Psoas muscle (tissue), 8 donors: Measurements from ENCODE around the gene PTPRM. TPM values are rescaled to one million over a fixed set of nuclear protein-coding genes. Genes with fewer than 3 reads are reported as not detected.

Experiments used
- ATAC-seq, 4 donors: fragments of 200-7000 bp; cut with Tn5 transposase; one replicate each; pipeline ENCODE4 v1.9.1; 2020; ENCODE audit warnings: moderate library complexity in 3 of 4, mild to moderate bottlenecking in 2 of 4
- DNase-seq, 2 donors: peaks; one replicate each; pipeline ENCODE4 v3.0.0-alpha.2; 2020
- H3K27ac ChIP-seq: fragments of 200-600 bp; one replicate; pipeline ENCODE4 v1.8.0; 2022
- H3K27me3 ChIP-seq, 3 donors: fragments of 200-600 bp in 1 of 3; one replicate each; pipeline versions ENCODE4 v1.6.1 to v1.8.0; 2013 to 2022; ENCODE audit warnings: low read length in 2 of 3, mild to moderate bottlenecking in 2 of 3, moderate library complexity in 1 of 3; ENCODE audit not compliant: insufficient read depth in 3 of 3
- H3K36me3 ChIP-seq, 2 donors: fragments of 200-600 bp in 1 of 2; one replicate each; pipeline versions ENCODE4 v1.6.1 to v1.8.0; 2013 to 2022; ENCODE audit warnings: low read depth in 1 of 2, mild to moderate bottlenecking in 1 of 2, moderate library complexity in 1 of 2; ENCODE audit not compliant: insufficient read depth in 1 of 2
- H3K4me1 ChIP-seq: fragments of 200-600 bp; one replicate; pipeline ENCODE4 v1.8.0; 2022
- H3K4me3 ChIP-seq: fragments of 200-600 bp; one replicate; pipeline ENCODE4 v1.8.0; 2022; ENCODE audit warnings: mild to moderate bottlenecking
- H3K9me3 ChIP-seq: fragments of 200-600 bp; one replicate; pipeline ENCODE4 v1.8.0; 2022
- WGBS, 3 donors: extraction: QIAGEN DNeasy Blood & Tissue Kit; methylation state at CpG; one replicate each; pipeline versions ENCODE4 v1.1.6 to v1.1.7; 2013; 5-methylcytosine and 5-hydroxymethylcytosine counted together
- intact Hi-C, 2 donors: fragments of 100-400 bp; cut with DNase I; formaldehyde crosslinking; loops; one replicate each; pipeline versions ENCODE4 v1.11.0 to v1.14.2; 2022
- long read RNA-seq, 2 donors: library from polyadenylated mRNA; unstranded; transcript quantifications; one replicate each; pipeline ENCODE4 v2.0.0, GENCODE V29; 2021
- polyA plus RNA-seq, 3 donors: library from polyadenylated mRNA; stranded (reverse); fragments of 200-250 nt; gene quantifications; one replicate each; pipeline ENCODE4 v1.2.3, GENCODE V29; 2013
- total RNA-seq, 4 donors: library from RNA; stranded (reverse); fragmentation: NEBNext Ultra II Directional in 2 of 4; extraction: Animal tissue kit (Norgen Biotek cat#: 25700) in 2 of 4; gene quantifications; one replicate each; pipeline versions ENCODE4 v1.2.1 to v1.2.4, GENCODE V29; 2021 to 2023
- TF ChIP-seq, protein P1 (sequence below): fragments of 200-600 bp; IDR thresholded peaks from one replicate; pipeline ENCODE4 v1.8.0; 2022; ENCODE audit warnings: antibody characterized with exemption
- donor health status: healthy with polysubstance abuse.
- donor health status: DM: no; HTN: no; CAD: no; lungs with moderate emphysema.
- donor health status: Bipolar disorder and iron deficiency.
- donor health status: healthy.
- donor health status: DM: yes; HTN: yes; CAD: no.
- donor health status: DM: no; HTN: no; CAD: no.
- donor health status: DM: no; HTN: no; CAD: no.
- donor health status: DM: yes; HTN: yes; CAD: no.

The PTPRM gene
- 10 to 100 TPM; 33.7 to 78.9 (median 40.4) TPM for total RNA-seq
- 10 to 100 TPM; 27.4 to 42.0 (median 27.9) TPM for polyA plus RNA-seq
- long read RNA-seq, donor 1, partial matches to known transcripts, result 11 of 17 reads
- long read RNA-seq, donor 1, other reads (novel, unspliced or antisense), result 6 of 17 reads
- long read RNA-seq, donor 2, partial matches to known transcripts, result 12 of 17 reads
- long read RNA-seq, donor 2, other reads (novel, unspliced or antisense), result 5 of 17 reads

DNA sequence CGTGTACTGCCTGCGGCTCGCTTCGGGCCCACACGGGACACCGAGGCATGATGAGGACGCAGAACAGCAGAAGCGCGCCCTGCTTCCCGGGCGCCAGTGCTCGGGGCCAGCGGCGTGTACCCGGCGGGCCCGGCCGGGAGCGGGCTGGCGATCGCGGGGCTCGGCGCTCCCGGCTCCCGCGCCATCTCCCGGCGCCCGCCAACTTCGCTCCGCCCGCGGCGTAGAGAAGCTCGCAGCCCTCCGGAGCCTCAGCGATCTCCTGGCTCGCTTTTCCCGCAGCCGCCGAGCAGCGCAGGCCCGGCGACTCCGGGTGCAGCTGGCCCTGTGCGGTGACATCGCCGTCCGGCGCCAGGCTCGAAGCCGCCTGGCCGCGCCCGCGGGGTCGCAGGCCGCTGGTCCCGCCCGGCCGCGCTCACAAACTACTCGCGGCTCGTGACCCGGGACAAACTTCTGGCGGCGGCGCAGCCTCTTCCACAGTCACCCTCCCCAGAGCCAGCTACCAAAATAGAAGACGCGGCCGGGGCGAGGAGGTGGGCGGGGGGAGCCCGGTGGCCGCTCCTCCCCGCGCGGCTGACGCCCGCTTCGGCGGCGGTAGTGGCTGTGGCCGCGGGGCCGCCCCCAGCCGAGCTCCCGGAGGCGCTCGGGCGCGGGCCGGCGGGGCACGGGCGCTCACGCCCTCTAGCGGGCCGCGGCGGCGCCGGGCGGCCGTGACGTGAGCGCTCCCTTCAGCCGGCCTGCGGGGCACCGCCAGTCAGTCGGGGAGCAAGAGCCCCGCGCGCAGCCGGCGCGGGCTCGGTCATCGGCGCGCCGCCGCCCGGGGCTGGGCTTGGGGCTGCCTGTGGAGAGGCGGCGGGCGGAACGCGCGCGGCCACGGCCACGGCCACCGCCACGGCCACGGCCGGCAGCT is at the start of gene PTPRM:
PTPRM (plus strand) TSS at position 750 of the 907 bp plus-strand sequence. CDS start 503 bp downstream, outside the sequence.
- intact Hi-C loops, result loop anchor here (2.0 to 10.0 kb wide), 7 partner anchors 40 to 388 kb away; no protein-coding TSS in a partner anchor
- H3K27ac ChIP-seq, result peak within 1 kb of the TSS; percentile 98
- no peaks in the 10 kb centered on the region for H3K27me3 ChIP-seq
- 0 to 1% (median 0%) methylated on average over 93 to 139 of the region's 139 CpGs for WGBS, 3 donors
- H3K4me1 ChIP-seq, result peaks cover 34% of the 10 kb centered on the region
- TF ChIP-seq, protein P1, sequence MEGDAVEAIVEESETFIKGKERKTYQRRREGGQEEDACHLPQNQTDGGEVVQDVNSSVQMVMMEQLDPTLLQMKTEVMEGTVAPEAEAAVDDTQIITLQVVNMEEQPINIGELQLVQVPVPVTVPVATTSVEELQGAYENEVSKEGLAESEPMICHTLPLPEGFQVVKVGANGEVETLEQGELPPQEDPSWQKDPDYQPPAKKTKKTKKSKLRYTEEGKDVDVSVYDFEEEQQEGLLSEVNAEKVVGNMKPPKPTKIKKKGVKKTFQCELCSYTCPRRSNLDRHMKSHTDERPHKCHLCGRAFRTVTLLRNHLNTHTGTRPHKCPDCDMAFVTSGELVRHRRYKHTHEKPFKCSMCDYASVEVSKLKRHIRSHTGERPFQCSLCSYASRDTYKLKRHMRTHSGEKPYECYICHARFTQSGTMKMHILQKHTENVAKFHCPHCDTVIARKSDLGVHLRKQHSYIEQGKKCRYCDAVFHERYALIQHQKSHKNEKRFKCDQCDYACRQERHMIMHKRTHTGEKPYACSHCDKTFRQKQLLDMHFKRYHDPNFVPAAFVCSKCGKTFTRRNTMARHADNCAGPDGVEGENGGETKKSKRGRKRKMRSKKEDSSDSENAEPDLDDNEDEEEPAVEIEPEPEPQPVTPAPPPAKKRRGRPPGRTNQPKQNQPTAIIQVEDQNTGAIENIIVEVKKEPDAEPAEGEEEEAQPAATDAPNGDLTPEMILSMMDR, result peak; percentile 75
- H3K4me3 ChIP-seq, result peak within 1 kb of the TSS; percentile 93
- ATAC-seq, result peak; percentile 90 to 93 (median 90)
- DNase-seq, result peak; percentile 94 to 97
- H3K9me3 ChIP-seq, result no peaks in the 10 kb centered on the region
- H3K36me3 ChIP-seq, result no peaks in the 10 kb centered on the region

DNA sequence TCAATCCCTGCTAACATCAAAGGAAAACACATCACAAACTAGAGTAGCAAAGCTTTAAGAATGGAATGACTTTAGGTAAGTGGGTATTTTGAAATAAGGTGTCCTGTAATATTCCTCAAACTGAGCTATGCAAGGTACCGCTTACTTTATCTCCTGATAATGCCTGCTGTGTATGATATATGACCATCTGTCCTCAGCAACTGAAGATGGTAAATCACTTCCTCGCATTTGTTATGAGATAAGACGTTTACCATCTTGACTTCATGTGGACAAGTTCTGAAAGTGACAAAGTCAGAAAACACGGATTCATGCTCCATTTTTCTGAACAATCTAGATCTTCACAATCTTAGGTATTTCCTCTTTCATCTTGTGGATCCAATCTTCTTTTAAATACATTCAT is 49.3 kb upstream of the PTPRM start:
- DNase-seq, result no peak
- Histone ChIP-seq H3K36me3 (no peaks in the 10 kb centered on the region), H3K27me3 (no peaks in the 10 kb centered on the region), H3K9me3 (no peaks in the 10 kb centered on the region), H3K27ac (no peak overlapping the region), H3K4me1 (no peaks in the 10 kb centered on the region), H3K4me3 (no peak overlapping the region)
- no peak for ATAC-seq
- WGBS, 3 donors, result 85 to 93% (median 89%) methylated on average over 4 of the region's 4 CpGs
- TF ChIP-seq, protein P1, result no peak
- intact Hi-C loops, result loop anchor here in 1 of 2 donors (10.0 kb wide), 1 partner anchor 53 kb away; no protein-coding TSS in a partner anchor

DNA sequence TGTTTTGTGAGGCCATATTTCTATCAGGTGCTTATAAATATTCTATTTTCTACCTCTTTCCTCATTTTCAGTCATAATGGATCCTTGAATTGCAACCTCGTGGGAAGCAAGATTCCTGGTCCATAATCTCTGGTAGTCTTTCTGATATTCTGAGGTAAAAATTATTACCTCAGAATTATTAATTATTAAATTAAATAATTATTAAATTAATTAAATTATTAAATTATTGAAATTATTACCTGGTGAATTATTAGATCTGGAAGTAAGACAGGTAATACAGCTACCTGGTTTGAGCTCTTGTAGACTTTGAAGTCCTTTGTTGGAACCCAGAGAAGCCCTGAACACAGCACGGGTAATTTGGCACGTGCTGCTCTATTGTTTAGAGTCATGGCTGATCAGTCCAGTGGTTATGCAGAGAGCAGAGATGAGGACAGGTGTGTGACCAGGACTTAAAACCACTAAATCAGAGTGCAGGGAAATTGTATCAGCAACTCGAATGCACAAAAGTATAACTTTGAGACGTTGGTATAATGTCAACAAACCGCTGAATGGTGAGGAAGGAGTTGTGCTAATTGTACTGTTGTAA is 46.8 kb upstream of the PTPRM start:
- TF ChIP-seq, protein P1, result no peak
- H3K36me3 ChIP-seq, result no peaks in the 10 kb centered on the region
- no peaks in the 10 kb centered on the region for H3K27me3 ChIP-seq
- DNase-seq, result no peak
- no peak overlapping the region for H3K4me3 ChIP-seq
- no peaks in the 10 kb centered on the region for H3K4me1 ChIP-seq
- ATAC-seq, result no peak
- no peak overlapping the region for H3K27ac ChIP-seq
- intact Hi-C loops, result no loop called here
- H3K9me3 ChIP-seq, result no peaks in the 10 kb centered on the region
- 68 to 71% (median 70%) methylated on average over 6 of the region's 6 CpGs for WGBS, 3 donors

DNA sequence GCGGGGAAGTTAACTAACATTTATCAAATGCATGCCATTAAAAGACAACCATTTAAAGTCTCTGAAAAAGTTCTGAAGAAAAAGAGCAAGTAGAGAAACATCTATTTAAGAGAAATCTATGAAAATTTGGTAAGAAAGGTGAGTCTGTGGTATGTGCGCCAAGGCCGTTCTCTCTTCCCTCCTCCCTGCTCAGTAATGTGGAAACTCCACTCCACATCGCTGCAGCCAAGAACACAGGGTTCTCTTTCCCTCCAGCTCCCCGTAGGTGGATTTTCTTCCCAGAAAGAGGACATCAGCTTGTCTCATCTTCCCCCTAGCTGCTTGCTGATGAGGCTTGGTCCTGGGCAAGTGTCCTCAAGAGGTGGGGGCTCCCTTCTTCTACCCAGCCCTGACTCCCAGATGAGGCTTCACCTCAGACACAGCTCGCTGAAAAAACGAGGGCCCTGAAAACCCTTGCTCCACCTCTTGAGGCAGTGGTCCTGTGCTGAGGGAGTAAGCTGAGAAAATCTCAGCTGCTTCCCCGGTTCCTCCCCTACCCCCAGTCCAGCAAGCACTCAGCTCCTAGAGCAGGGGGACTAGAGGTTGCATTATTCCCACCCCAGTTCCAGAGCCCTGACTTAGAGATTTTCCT is 45.8 kb upstream of the PTPRM start:
- no peak for DNase-seq
- TF ChIP-seq, protein P1, result no peak
- H3K27me3 ChIP-seq, result no peaks in the 10 kb centered on the region
- H3K27ac ChIP-seq, result no peak overlapping the region
- H3K4me3 ChIP-seq, result no peak overlapping the region
- no peak for ATAC-seq
- no peaks in the 10 kb centered on the region for H3K36me3 ChIP-seq
- H3K4me1 ChIP-seq, result no peaks in the 10 kb centered on the region
- intact Hi-C loops, result no loop called here
- 66 to 86% (median 85%) methylated on average over 8 of the region's 8 CpGs for WGBS, 3 donors
- no peaks in the 10 kb centered on the region for H3K9me3 ChIP-seq
